Right lobe of liver (tissue), 6 donors: ENCODE data around the gene SRPK3. TPM values are rescaled to one million over a fixed set of nuclear protein-coding genes. Genes with fewer than 3 reads are reported as not detected.

Source experiments
- ATAC-seq, 4 donors: fragments of 200-7000 bp; cut with Tn5 transposase; one replicate each; pipeline ENCODE4 v1.9.1; 2020; ENCODE audit warnings: mild to moderate bottlenecking in 4 of 4, moderate library complexity in 4 of 4
- DNase-seq, 3 donors: peaks; one replicate each; pipeline ENCODE4 v3.0.0-alpha.2; 2020
- H3K27ac ChIP-seq, 3 donors: fragments of 200-600 bp; one replicate each; pipeline ENCODE4 v1.8.0; 2022
- H3K27me3 ChIP-seq, 2 donors: fragments of 200-600 bp; one replicate each; pipeline ENCODE4 v1.8.0; 2022
- H3K36me3 ChIP-seq, 4 donors: fragments of 200-600 bp; sonication (generic) in 1 of 4; one replicate each; pipeline versions ENCODE4 v1.5.1 to v1.8.0; 2017 to 2022; ENCODE audit warnings: control low read depth in 1 of 4
- H3K4me1 ChIP-seq, 4 donors: fragments of 200-600 bp; sonication (generic) in 1 of 4; one replicate each; pipeline versions ENCODE4 v1.5.1 to v1.8.0; 2017 to 2022; ENCODE audit warnings: control low read depth in 1 of 4
- H3K4me3 ChIP-seq, 3 donors: fragments of 200-600 bp; one replicate each; pipeline ENCODE4 v1.8.0; 2022
- H3K9me3 ChIP-seq, 4 donors: fragments of 200-600 bp; sonication (generic) in 1 of 4; one replicate each; pipeline versions ENCODE4 v1.5.1 to v1.8.0; 2017 to 2022; ENCODE audit warnings: control low read depth in 1 of 4
- POLR2A ChIP-seq: fragments of 450-650 bp; IDR thresholded peaks from one replicate; pipeline ENCODE4 v1.6.1; 2017; ENCODE audit warnings: antibody characterized with exemption, mild to moderate bottlenecking
- WGBS: methylation state at CpG from one replicate; pipeline ENCODE4 v1.1.6; 2018; ENCODE audit warnings: low coverage, low lambda C conversion rate; ENCODE audit not compliant: insufficient coverage; ENCODE audit errors: missing lambda C conversion rate; 5-methylcytosine and 5-hydroxymethylcytosine counted together
- intact Hi-C, 2 donors: fragments of 100-400 bp; cut with DNase I; formaldehyde crosslinking; loops; one replicate each; pipeline versions ENCODE4 v1.11.2 to v1.14.1; 2022
- total RNA-seq, 6 experiments: library from RNA; depleted of rRNA in 2 of 6; stranded (reverse); fragments of >200 nt in 2 of 6; fragmentation: NEBNext Ultra II Directional in 3 of 6; extraction: Animal tissue kit (Norgen Biotek cat#: 25700) in 3 of 6; gene quantifications; one replicate each; pipeline versions ENCODE4 v1.1.0 to v1.2.4, GENCODE V29; 2016 to 2023
- TF ChIP-seq, protein P1 (sequence below), 4 donors: fragments of 200-600 bp in 3 of 4; fragments of 450-650 bp in 1 of 4; IDR thresholded peaks; one replicate each; pipeline versions ENCODE4 v1.5.1 to v1.8.0; 2016 to 2022; ENCODE audit warnings: antibody characterized with exemption in 4 of 4, mild to moderate bottlenecking in 2 of 4
- donor health status: DM: no; HTN: yes; CAD: no.
- donor health status: DM: no; HTN: no; CAD: no.
- donor health status: DM: no; HTN: no; CAD: no.
- donor health status: DM: no; HTN: yes; CAD: no.
- donor health status: DM: no; HTN: yes; CAD: no.

SRPK3 gene
- total RNA-seq, 6 experiments from 2014 or later = not detected

GRCh38 chrX:153762626-153763173 is 18.1 kb upstream of the SRPK3 start:
- peak in 2 of 3 donors; percentile 24 to 52 for DNase-seq
- no peak for ATAC-seq

DNA sequence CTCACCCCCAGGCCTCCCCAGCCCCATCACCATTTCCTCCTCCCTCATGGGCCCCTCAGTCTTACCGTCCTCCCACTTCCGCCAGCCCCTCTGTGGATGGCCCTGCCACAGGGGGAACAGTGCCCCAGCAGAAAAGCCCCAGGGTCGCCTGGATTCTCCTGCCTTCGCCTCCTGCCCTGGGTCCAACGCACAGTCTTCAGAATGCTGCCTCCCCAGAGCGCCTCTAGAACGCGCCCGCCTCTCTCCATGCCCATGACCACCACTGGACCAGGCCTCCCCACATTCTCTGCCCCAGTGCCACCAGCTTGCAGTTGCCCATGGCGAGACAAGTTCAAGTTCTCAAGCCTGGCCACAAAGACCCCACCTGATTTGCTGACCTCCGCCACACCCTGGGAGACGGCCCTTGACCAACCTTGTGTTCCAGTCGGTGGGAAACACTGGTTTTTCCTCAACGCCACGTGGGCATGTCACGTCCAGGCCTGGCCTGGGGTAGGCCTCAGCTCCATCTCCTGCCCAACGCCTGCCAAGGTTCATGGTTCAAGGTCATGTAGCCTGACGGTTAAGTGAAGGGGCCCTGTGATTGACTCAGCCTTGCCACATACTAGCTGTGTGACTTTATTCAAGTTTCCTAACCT is 17.4 kb upstream of the SRPK3 start:
- Histone ChIP-seq H3K4me1 (no peaks in the 10 kb centered on the region), H3K9me3 (no peaks in the 10 kb centered on the region), H3K27me3 (no peaks in the 10 kb centered on the region), H3K36me3 (no peaks in the 10 kb centered on the region), H3K4me3 (no peak overlapping the region), H3K27ac (no peak overlapping the region)
- TF ChIP-seq POLR2A = no peak
- TF ChIP-seq, protein P1, sequence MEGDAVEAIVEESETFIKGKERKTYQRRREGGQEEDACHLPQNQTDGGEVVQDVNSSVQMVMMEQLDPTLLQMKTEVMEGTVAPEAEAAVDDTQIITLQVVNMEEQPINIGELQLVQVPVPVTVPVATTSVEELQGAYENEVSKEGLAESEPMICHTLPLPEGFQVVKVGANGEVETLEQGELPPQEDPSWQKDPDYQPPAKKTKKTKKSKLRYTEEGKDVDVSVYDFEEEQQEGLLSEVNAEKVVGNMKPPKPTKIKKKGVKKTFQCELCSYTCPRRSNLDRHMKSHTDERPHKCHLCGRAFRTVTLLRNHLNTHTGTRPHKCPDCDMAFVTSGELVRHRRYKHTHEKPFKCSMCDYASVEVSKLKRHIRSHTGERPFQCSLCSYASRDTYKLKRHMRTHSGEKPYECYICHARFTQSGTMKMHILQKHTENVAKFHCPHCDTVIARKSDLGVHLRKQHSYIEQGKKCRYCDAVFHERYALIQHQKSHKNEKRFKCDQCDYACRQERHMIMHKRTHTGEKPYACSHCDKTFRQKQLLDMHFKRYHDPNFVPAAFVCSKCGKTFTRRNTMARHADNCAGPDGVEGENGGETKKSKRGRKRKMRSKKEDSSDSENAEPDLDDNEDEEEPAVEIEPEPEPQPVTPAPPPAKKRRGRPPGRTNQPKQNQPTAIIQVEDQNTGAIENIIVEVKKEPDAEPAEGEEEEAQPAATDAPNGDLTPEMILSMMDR (IDR thresholded peaks at IDR 0.05) = no peak
- DNase-seq (peak in 2 of 3 donors; percentile 23 to 51), ATAC-seq (no peak)
- 56% methylated on average over 6 of the region's 18 CpGs for WGBS
- intact Hi-C loops = loop anchor here in 1 of 2 donors (5.0 kb wide), 1 partner anchor 189 kb away; no protein-coding TSS in a partner anchor

More at GRCh38 chrX:153762626-153763173, 18.1 kb upstream of the SRPK3 start:
- H3K4me3 ChIP-seq = no peak overlapping the region
- intact Hi-C loops = loop anchor here in 1 of 2 donors (5.0 kb wide), 1 partner anchor 190 kb away; no protein-coding TSS in a partner anchor
- no peak for TF ChIP-seq POLR2A
- TF ChIP-seq, protein P1 (IDR thresholded peaks at IDR 0.05) = no peak
- 83% methylated on average over 1 of the region's 14 CpGs for WGBS
- H3K4me1 ChIP-seq = no peaks in the 10 kb centered on the region
- H3K36me3 ChIP-seq = no peaks in the 10 kb centered on the region
- no peak overlapping the region for H3K27ac ChIP-seq
- no peaks in the 10 kb centered on the region for H3K9me3 ChIP-seq
- no peaks in the 10 kb centered on the region for H3K27me3 ChIP-seq

DNA sequence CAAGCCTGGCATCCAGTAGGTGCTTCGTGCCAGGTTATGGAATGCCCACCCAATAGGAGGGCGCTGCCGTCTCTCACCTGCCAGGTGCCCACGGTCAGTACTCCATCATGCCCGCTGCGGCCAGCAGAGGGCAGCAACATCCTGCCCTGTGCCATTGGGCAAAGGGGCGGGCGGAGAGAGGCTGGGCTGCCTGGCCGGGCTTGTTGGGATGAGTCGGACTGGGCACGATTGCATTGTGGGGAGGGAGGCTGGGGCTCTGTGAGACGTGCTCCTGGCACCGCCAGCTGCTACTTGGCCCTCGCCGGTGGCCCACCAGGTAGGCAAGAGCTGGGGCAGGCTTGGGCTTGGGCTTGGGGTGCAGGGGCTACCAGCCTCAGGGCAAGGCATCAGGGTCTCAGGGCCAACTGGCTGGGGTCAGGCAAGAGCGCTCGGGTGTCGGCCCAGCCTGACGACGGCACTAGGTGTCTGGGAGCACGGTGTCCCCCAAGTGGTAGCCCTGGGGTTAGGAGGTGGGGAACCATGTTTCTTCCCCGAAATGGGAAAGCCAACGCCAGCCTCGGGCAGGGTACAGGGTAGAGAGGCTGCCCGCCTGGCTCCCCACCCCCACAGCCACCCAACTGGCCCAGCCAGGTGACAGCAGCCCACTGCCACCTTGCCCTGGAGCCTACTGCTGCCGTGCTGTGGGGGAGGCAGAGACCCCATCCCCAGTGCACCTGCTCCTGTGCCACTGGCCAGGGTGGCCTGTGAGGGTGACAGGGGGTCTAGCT is 16.7 kb upstream of the SRPK3 start, which contains the start of gene PLXNB3:
Gene PLXNB3 (plus strand): TSS at position 261 of the 767 bp plus-strand sequence. CDS start 1,287 bp downstream, outside the sequence.
- no peak within 1 kb of the TSS for H3K27ac ChIP-seq
- H3K9me3 ChIP-seq = no peaks in the 10 kb centered on the region
- TF ChIP-seq, protein P1 (IDR thresholded peaks at IDR 0.05) = peak; percentile 82 to 93 (median 90)
- TF ChIP-seq POLR2A = no peak
- H3K4me3 ChIP-seq = no peak within 1 kb of the TSS
- intact Hi-C loops = loop anchor here in 1 of 2 donors (5.0 kb wide), 1 partner anchor 188 kb away; no protein-coding TSS in a partner anchor
- DNase-seq (peak; percentile 74 to 86 (median 86)), ATAC-seq (peak; percentile 85 to 94 (median 92))
- H3K4me1 ChIP-seq = no peaks in the 10 kb centered on the region
- H3K36me3 ChIP-seq = no peaks in the 10 kb centered on the region
- no peaks in the 10 kb centered on the region for H3K27me3 ChIP-seq
- 15% methylated on average over 21 of the region's 26 CpGs for WGBS

- no peaks in the 10 kb centered on the region for H3K9me3 ChIP-seq
- H3K4me3 ChIP-seq = no peak overlapping the region
- no peak overlapping the region for H3K27ac ChIP-seq
- WGBS = 40% methylated on average over 1 of the region's 7 CpGs
- ATAC-seq = no peak
- H3K36me3 ChIP-seq = no peaks in the 10 kb centered on the region
- no peaks in the 10 kb centered on the region for H3K27me3 ChIP-seq
- intact Hi-C loops = loop anchor here (5.0 kb wide), 2 partner anchors 183 to 188 kb away; no protein-coding TSS in a partner anchor
- peak in 2 of 3 donors; percentile 11 to 26 for DNase-seq
- no peaks in the 10 kb centered on the region for H3K4me1 ChIP-seq
- TF ChIP-seq, protein P1 (IDR thresholded peaks at IDR 0.05) = no peak
- no peak for TF ChIP-seq POLR2A
These were observed 16.1 kb upstream of the SRPK3 start for GRCh38 chrX:153764786-153765137.
